HCT116 (cell line): Measurements from ENCODE around the gene FER.

ENCODE experiments used
- POLR2A ChIP-seq: IDR thresholded peaks from 2 replicates; pipeline ENCODE4 v1.7.0; 2011; ENCODE audit warnings: borderline replicate concordance; ENCODE audit not compliant: insufficient read depth, insufficient read length; ENCODE audit errors: extremely low read depth
- POLR2AphosphoS5 ChIP-seq: IDR thresholded peaks from 2 replicates; pipeline ENCODE4 v1.6.1; 2011; ENCODE audit warnings: mild to moderate bottlenecking, low read depth, low read length, moderate library complexity
- SP1 ChIP-seq: IDR thresholded peaks from 2 replicates; pipeline ENCODE4 v1.6.1; 2012; ENCODE audit warnings: low read depth
- TF ChIP-seq, protein P1 (sequence below): IDR thresholded peaks from 2 replicates; pipeline ENCODE4 v1.6.1; 2012; ENCODE audit warnings: low read depth

DNA sequence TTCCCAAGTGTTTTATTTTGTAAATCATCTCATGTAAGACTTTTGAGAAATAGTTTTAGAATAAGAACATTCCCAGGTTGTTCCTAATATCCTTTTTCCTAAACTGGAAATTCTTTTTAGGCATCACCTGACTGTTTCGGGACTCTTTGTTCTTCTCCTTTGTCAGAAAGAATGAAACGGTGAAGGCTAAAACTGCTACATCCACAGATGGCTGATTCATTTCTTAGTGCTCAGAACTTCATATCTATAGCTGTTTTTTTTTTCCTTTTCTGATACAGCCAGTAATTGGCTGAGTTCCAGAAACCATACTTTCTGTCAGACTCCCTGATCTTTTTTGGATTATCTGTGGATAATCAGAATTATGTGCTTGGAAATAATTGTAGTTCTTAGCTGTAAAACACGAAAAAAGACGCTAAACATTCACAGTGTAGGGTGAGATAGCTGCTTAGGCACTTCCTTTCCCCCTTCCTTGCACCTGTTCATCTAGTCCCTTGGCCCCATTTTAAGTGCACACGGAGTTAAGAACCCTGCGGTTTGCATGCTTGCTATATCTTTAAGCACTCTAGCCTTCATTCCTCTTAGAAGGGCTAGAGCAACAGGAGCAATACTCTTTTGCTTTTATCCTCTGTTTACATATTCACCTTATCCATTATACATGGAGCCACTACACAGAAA is 378.2 kb downstream of the FER start:
- TF ChIP-seq POLR2AphosphoS5 = no peak
- TF ChIP-seq SP1 = no peak
- TF ChIP-seq, protein P1, sequence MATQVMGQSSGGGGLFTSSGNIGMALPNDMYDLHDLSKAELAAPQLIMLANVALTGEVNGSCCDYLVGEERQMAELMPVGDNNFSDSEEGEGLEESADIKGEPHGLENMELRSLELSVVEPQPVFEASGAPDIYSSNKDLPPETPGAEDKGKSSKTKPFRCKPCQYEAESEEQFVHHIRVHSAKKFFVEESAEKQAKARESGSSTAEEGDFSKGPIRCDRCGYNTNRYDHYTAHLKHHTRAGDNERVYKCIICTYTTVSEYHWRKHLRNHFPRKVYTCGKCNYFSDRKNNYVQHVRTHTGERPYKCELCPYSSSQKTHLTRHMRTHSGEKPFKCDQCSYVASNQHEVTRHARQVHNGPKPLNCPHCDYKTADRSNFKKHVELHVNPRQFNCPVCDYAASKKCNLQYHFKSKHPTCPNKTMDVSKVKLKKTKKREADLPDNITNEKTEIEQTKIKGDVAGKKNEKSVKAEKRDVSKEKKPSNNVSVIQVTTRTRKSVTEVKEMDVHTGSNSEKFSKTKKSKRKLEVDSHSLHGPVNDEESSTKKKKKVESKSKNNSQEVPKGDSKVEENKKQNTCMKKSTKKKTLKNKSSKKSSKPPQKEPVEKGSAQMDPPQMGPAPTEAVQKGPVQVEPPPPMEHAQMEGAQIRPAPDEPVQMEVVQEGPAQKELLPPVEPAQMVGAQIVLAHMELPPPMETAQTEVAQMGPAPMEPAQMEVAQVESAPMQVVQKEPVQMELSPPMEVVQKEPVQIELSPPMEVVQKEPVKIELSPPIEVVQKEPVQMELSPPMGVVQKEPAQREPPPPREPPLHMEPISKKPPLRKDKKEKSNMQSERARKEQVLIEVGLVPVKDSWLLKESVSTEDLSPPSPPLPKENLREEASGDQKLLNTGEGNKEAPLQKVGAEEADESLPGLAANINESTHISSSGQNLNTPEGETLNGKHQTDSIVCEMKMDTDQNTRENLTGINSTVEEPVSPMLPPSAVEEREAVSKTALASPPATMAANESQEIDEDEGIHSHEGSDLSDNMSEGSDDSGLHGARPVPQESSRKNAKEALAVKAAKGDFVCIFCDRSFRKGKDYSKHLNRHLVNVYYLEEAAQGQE = no peak
- no peak for TF ChIP-seq POLR2A
